Hypothalamus (tissue), 51 donors: ENCODE measurements around the gene GRIN2B.

Experiments used
- DNase-seq, 51 donors: peaks; one replicate each; lab custom pipeline; 2025; lab: John Stamatoyannopoulos, UW

The GRIN2B gene

GRCh38 chr12:13959131-13959723 is 22.2 kb downstream of the GRIN2B start:
- DNase-seq, result peak in 9 of 51 donors; percentile 12 to 40 (median 25)

GRCh38 chr12:13957576-13957975 is 23.8 kb downstream of the GRIN2B start:
- DNase-seq, result peak in 1 of 51 donors; percentile 50

- DNase-seq, result peak in 10 of 51 donors; percentile 5 to 49 (median 24)
Measured at GRCh38 chr12:13956060-13956590, 25.3 kb downstream of the GRIN2B start.

- DNase-seq, result no peak
Measured at GRCh38 chr12:13952096-13952495, 29.3 kb downstream of the GRIN2B start.

- no peak for DNase-seq
Measured at GRCh38 chr12:13950502-13950901, 30.9 kb downstream of the GRIN2B start.

- DNase-seq, result no peak
Measured at GRCh38 chr12:13948621-13949020, 32.8 kb downstream of the GRIN2B start.

GRCh38 chr12:13947276-13947946 is 34.0 kb downstream of the GRIN2B start:
- peak in 4 of 51 donors; percentile 1 to 39 (median 20) for DNase-seq

- no peak for DNase-seq
Measured at GRCh38 chr12:13945641-13946040, 35.8 kb downstream of the GRIN2B start.

GRCh38 chr12:13945236-13945635 is 36.2 kb downstream of the GRIN2B start:
- DNase-seq, result no peak

- DNase-seq, result no peak
Measured at GRCh38 chr12:13942826-13943225, 38.6 kb downstream of the GRIN2B start.

- DNase-seq, result peak in 12 of 51 donors; percentile 6 to 52 (median 16)
Measured at GRCh38 chr12:13941258-13942249, 39.8 kb downstream of the GRIN2B start.

- DNase-seq, result no peak
Measured at GRCh38 chr12:13940335-13940865, 41.0 kb downstream of the GRIN2B start.

GRCh38 chr12:13937735-13938134 is 43.7 kb downstream of the GRIN2B start:
- no peak for DNase-seq

GRCh38 chr12:13935169-13935568 is 46.2 kb downstream of the GRIN2B start:
- DNase-seq, result no peak
